Activated CD4-positive, alpha-beta T cell treated with anti-CD3 and anti-CD28 coated beads for 36 hours (primary cell): ENCODE measurements around the gene ARHGAP15. TPM values are rescaled to one million over a fixed set of nuclear protein-coding genes. Genes with fewer than 3 reads are reported as not detected.

Source experiments
- ATAC-seq: fragments of 200-7000 bp; cut with Tn5 transposase; one replicate; pipeline ENCODE4 v1.10.0; 2021; ENCODE audit warnings: mild to moderate bottlenecking, moderate library complexity
- CTCF ChIA-PET: fragments of 350-600 bp; sonication (Branson Sonifier 250); formaldehyde crosslinking; loops from one replicate; lab custom pipeline; 2021; ENCODE audit warnings: antibody characterized with exemption; lab: Charles Lee
- POLR2A ChIA-PET: fragments of 350-600 bp; sonication (Branson Sonifier 250); formaldehyde crosslinking; loops from one replicate; lab custom pipeline; 2021; ENCODE audit warnings: antibody characterized with exemption, inconsistent platforms; lab: Charles Lee
- DNase-seq: peaks from one replicate; pipeline ENCODE4 v3.0.0-alpha.2; 2020
- H3K27ac Mint-ChIP-seq: one replicate; pipeline ENCODE4 v1.8.0; 2021; ENCODE audit warnings: mixed read lengths
- H3K27me3 Mint-ChIP-seq: one replicate; pipeline ENCODE4 v1.8.0; 2021; ENCODE audit warnings: mixed read lengths
- H3K36me3 Mint-ChIP-seq: one replicate; pipeline ENCODE4 v1.8.0; 2021; ENCODE audit warnings: low read depth, mixed read lengths
- H3K4me1 Mint-ChIP-seq: one replicate; pipeline ENCODE4 v1.8.0; 2021; ENCODE audit warnings: mixed read lengths
- H3K4me3 Mint-ChIP-seq: one replicate; pipeline ENCODE4 v1.8.0; 2021; ENCODE audit warnings: mild to moderate bottlenecking, moderate library complexity, mixed read lengths
- H3K9me3 Mint-ChIP-seq: one replicate; pipeline ENCODE4 v1.8.0; 2021; ENCODE audit warnings: low read depth, mixed read lengths
- intact Hi-C, 2 experiments: fragments of 100-400 bp; cut with DNase I in 1 of 2; cut with micrococcal nuclease in 1 of 2; formaldehyde crosslinking; loops; one replicate each; pipeline versions ENCODE4 v1.14.2 to v1.15.1; 2022 to 2024; cut with DNase I, micrococcal nuclease
- total RNA-seq, 2 experiments: library from RNA; stranded (reverse); gene quantifications; one replicate each; pipeline ENCODE4 v1.2.3, GENCODE V29; 2021

Gene ARHGAP15
- total RNA-seq, 2 experiments from 2014 or later = 62.6 to 64.3 TPM

DNA sequence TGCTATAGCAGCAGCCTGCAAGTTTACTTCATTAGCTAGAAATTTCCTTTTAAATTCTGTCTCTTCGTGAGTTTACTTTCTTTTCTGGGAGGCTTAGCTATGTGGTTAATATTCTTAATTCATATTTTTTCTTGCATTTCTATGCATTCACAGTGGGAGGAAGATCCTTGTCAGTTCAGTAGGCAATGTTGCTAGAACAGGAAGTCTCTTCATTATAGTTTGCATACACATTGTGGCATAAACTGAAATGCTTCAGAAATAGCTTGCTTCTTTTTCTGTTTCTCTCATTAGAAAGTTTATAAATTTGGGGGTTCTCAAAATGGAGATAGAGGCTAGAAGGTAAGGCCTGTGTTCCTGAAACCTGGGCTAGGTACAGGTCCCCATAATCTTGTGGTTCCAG, 8.1 kb upstream of the ARHGAP15 start:
- H3K36me3 Mint-ChIP-seq = no peaks in the 10 kb centered on the region
- peak overlapping the region; percentile 35 for H3K4me3 Mint-ChIP-seq
- ChIA-PET POLR2A (no interaction called here), CTCF (interaction anchor here (1.1 to 6.7 kb wide), 7 partner anchors 10 to 163 kb away, joined by 3 to 49 read pairs (median 4); no protein-coding TSS in a partner anchor)
- H3K27me3 Mint-ChIP-seq = no peaks in the 10 kb centered on the region
- H3K27ac Mint-ChIP-seq = no peak overlapping the region
- intact Hi-C loops = loop anchor here in 1 of 2 experiments (10.0 kb wide), 1 partner anchor 1394 kb away; no protein-coding TSS in a partner anchor
- DNase-seq = no peak
- H3K4me1 Mint-ChIP-seq = peaks cover 42% of the 10 kb centered on the region
- ATAC-seq = no peak
- H3K9me3 Mint-ChIP-seq = peaks cover 2% of the 10 kb centered on the region

GRCh38 chr2:143121957-143122356, 7.3 kb upstream of the ARHGAP15 start:
- no peak overlapping the region for H3K4me3 Mint-ChIP-seq
- H3K27me3 Mint-ChIP-seq = no peaks in the 10 kb centered on the region
- DNase-seq (no peak), ATAC-seq (no peak)
- H3K36me3 Mint-ChIP-seq = no peaks in the 10 kb centered on the region
- intact Hi-C loops = loop anchor here in 1 of 2 experiments (10.0 kb wide), 1 partner anchor 1393 kb away; no protein-coding TSS in a partner anchor
- H3K4me1 Mint-ChIP-seq = peaks cover 41% of the 10 kb centered on the region
- ChIA-PET POLR2A (no interaction called here), CTCF (interaction anchor here (6.7 kb wide), 1 partner anchor 10 kb away, joined by 49 read pairs; no protein-coding TSS in a partner anchor)
- no peak overlapping the region for H3K27ac Mint-ChIP-seq
- H3K9me3 Mint-ChIP-seq = peaks cover 2% of the 10 kb centered on the region

DNA sequence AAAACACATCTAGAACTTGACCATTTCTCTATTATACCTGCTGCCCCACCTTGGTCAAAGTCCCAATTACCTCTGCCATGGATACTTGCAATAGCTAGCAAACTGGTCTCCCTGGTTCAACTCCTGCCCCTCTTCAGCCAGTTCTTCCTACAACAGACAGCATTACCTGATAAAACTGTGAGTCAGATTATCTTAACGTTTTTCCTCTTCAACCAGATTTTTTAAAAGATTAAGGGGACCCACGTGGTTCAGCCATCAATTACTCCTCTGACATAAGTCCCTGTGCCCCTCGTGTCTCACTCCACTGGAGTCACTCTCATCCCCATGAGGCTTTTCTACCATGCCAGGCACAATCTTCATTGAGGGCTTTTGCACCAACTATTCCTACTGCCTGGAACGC, 5.3 kb upstream of the ARHGAP15 start:
- DNase-seq (no peak), ATAC-seq (peak; percentile 11)
- no peak overlapping the region for H3K4me3 Mint-ChIP-seq
- no peaks in the 10 kb centered on the region for H3K27me3 Mint-ChIP-seq
- intact Hi-C loops = loop anchor here in 1 of 2 experiments (10.0 kb wide), 1 partner anchor 1391 kb away; no protein-coding TSS in a partner anchor
- ChIA-PET POLR2A (no interaction called here), CTCF (interaction anchor here (0.6 to 6.7 kb wide), 5 partner anchors 12 to 135 kb away, joined by 3 to 49 read pairs (median 3); no protein-coding TSS in a partner anchor)
- peaks cover 32% of the 10 kb centered on the region for H3K4me1 Mint-ChIP-seq
- no peak overlapping the region for H3K27ac Mint-ChIP-seq
- H3K9me3 Mint-ChIP-seq = no peaks in the 10 kb centered on the region
- H3K36me3 Mint-ChIP-seq = no peaks in the 10 kb centered on the region

DNA sequence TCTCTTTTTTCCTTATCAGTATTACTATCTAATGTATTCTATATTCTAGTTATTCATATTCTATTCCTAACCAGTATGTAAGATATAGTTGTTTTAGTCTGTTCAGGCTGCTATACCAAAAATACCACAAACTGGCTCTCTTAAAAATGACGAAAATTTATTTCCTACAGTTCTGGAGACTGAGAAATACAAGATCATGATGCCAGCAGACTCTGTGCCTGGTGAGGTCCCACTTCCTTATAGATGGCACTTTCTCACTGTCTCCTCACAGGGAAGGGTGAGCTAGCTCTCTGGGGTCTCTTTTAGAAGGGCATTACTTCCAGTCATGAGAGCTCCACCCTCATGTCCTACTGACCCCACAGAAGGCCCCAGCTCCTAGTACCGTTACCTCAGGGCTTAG, 4.8 kb upstream of the ARHGAP15 start:
- no peaks in the 10 kb centered on the region for H3K36me3 Mint-ChIP-seq
- POLR2A ChIA-PET = no interaction called here
- no peaks in the 10 kb centered on the region for H3K9me3 Mint-ChIP-seq

DNA sequence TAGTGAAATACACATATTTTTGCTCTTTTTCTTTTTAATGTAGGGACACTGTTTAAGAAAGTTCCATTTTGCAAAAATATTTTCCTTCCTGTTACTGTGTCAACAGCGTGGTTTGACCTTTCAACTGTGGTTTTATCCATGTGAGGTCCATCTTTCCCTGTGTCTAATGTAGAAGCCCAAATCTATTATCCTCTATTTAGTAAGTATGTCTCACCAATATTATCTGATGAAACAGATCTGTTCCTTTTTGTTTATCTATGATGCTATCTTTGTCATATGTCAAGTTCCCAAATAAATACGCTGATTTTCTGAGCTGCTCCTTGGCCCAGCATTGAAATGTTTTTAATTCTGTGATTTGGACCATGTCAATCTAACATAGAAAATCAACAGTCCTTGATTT, 3.5 kb upstream of the ARHGAP15 start:
- H3K36me3 Mint-ChIP-seq = peaks cover 3% of the 10 kb centered on the region
- ChIA-PET POLR2A (interaction anchor here (0.6 kb wide), 1 partner anchor 336 kb away, joined by 3 read pairs; no protein-coding TSS in a partner anchor), CTCF (interaction anchor here (1.2 to 3.6 kb wide), 10 partner anchors 12 to 155 kb away, joined by 3 to 20 read pairs (median 6); no protein-coding TSS in a partner anchor)
- intact Hi-C loops = loop anchor here (5.0 to 10.0 kb wide), 3 partner anchors 1202 to 1392 kb away; no protein-coding TSS in a partner anchor
- DNase-seq (no peak), ATAC-seq (no peak)
- peak overlapping the region; percentile 40 for H3K4me3 Mint-ChIP-seq
- no peaks in the 10 kb centered on the region for H3K9me3 Mint-ChIP-seq
- H3K27ac Mint-ChIP-seq = peak overlapping the region; percentile 87
- no peaks in the 10 kb centered on the region for H3K27me3 Mint-ChIP-seq
- H3K4me1 Mint-ChIP-seq = peaks cover 20% of the 10 kb centered on the region

More for the DNA sequence above, 4.8 kb upstream of the ARHGAP15 start:
- Mint-ChIP-seq H3K27ac (no peak overlapping the region), H3K4me3 (peak overlapping the region; percentile 13), H3K27me3 (no peaks in the 10 kb centered on the region), H3K4me1 (peaks cover 27% of the 10 kb centered on the region)
- ATAC-seq = no peak
- DNase-seq = no peak
- CTCF ChIA-PET = interaction anchor here (0.6 to 6.7 kb wide), 4 partner anchors 13 to 134 kb away, joined by 3 to 49 read pairs (median 4); no protein-coding TSS in a partner anchor
- intact Hi-C loops = loop anchor here in 1 of 2 experiments (10.0 kb wide), 1 partner anchor 1390 kb away; no protein-coding TSS in a partner anchor

DNA sequence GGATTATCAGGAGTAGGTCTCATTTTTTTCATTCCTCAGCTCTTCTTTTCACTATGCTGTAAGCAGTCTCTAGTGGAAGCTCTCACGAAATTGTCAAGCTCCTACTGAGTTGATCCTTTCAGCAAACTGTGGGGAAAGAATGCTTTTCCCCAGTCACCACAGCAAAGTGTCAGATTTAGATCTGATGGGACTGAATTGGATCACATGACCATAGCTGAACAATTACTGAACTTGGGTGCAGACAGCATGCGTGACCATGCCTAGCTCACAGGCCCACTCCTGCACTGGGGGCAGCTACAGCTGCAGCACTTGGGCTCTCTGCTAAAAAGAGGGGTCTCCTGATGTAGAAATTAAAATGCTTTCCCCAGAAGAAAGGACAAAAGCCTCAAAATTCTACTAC, 3.1 kb downstream of the ARHGAP15 start:
- intact Hi-C loops = loop anchor here in 1 of 2 experiments (2.0 kb wide), 1 partner anchor 16 kb away; no protein-coding TSS in a partner anchor
- Mint-ChIP-seq H3K4me1 (peaks cover 57% of the 10 kb centered on the region), H3K27ac (peak overlapping the region; percentile 84), H3K4me3 (peak overlapping the region; percentile 71), H3K36me3 (peaks cover 30% of the 10 kb centered on the region), H3K27me3 (no peaks in the 10 kb centered on the region), H3K9me3 (peaks cover 2% of the 10 kb centered on the region)
- ATAC-seq = peak; percentile 47
- ChIA-PET CTCF (interaction anchor here (0.7 to 5.1 kb wide), 11 partner anchors 10 to 152 kb away, joined by 3 to 32 read pairs (median 4); no protein-coding TSS in a partner anchor), POLR2A (interaction anchor here (0.6 kb wide), 1 partner anchor 558 kb away, joined by 3 read pairs; no protein-coding TSS in a partner anchor)
- DNase-seq = peak; percentile 54

- no peak for DNase-seq
- intact Hi-C loops = loop anchor here in 1 of 2 experiments (2.0 kb wide), 1 partner anchor 15 kb away; no protein-coding TSS in a partner anchor
- Mint-ChIP-seq H3K27me3 (no peaks in the 10 kb centered on the region), H3K4me3 (no peak overlapping the region), H3K36me3 (peaks cover 30% of the 10 kb centered on the region), H3K4me1 (peaks cover 63% of the 10 kb centered on the region), H3K9me3 (peaks cover 2% of the 10 kb centered on the region), H3K27ac (peak overlapping the region; percentile 55)
- ChIA-PET POLR2A (no interaction called here), CTCF (interaction anchor here (1.1 to 1.4 kb wide), 4 partner anchors 9 to 23 kb away, joined by 3 to 5 read pairs (median 4); no protein-coding TSS in a partner anchor)
- ATAC-seq = no peak
These were observed 4.6 kb downstream of the ARHGAP15 start for GRCh38 chr2:143133783-143134182.

GRCh38 chr2:143138292-143138691, 9.1 kb downstream of the ARHGAP15 start:
- no peak overlapping the region for H3K4me3 Mint-ChIP-seq
- H3K27me3 Mint-ChIP-seq = no peaks in the 10 kb centered on the region
- peaks cover 2% of the 10 kb centered on the region for H3K9me3 Mint-ChIP-seq
- ATAC-seq (no peak), DNase-seq (no peak)
- ChIA-PET POLR2A (no interaction called here), CTCF (interaction anchor here (1.0 to 1.5 kb wide), 4 partner anchors 10 to 150 kb away, joined by 3 to 7 read pairs (median 6); partner anchors contain the start of gene ARHGAP15)
- intact Hi-C loops = no loop called here
- peaks cover 88% of the 10 kb centered on the region for H3K4me1 Mint-ChIP-seq
- H3K36me3 Mint-ChIP-seq = peaks cover 31% of the 10 kb centered on the region
- H3K27ac Mint-ChIP-seq = no peak overlapping the region

DNA sequence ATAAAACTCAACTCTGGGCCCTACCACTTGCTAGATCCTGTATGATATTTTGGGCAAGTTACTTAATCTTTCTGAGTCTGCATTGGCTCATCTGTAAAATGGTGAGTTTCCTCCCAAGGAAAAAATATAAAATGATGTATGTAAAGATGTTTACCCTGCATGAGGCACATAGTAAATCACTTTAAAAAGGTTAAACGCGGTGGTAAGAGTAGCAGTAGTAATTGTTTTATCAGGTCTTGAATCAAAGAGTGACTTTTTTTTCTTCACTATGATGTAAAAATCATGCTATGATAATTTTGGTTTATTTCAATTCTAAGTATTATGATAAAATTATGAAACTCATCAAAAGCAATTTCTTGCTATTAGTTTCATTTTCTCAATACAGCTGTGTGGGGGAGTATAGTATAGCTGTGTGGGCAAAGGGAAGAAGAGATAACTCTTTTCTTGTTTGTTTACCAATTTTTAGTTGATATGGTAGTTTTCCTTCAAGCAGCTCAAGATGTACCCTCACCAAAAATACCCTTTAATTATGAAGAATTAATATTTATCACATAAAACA, 10.7 kb downstream of the ARHGAP15 start:
- intact Hi-C loops = no loop called here
- peak overlapping the region; percentile 28 for H3K27ac Mint-ChIP-seq
- peak overlapping the region; percentile 62 for H3K4me3 Mint-ChIP-seq
- H3K9me3 Mint-ChIP-seq = no peaks in the 10 kb centered on the region
- ATAC-seq (peak; percentile 40), DNase-seq (no peak)
- peaks cover 92% of the 10 kb centered on the region for H3K4me1 Mint-ChIP-seq
- ChIA-PET CTCF (interaction anchor here (0.8 to 2.4 kb wide), 4 partner anchors 9 to 119 kb away, joined by 3 to 11 read pairs (median 4); no protein-coding TSS in a partner anchor), POLR2A (interaction anchor here (0.5 kb wide), 1 partner anchor 572 kb away, joined by 3 read pairs; no protein-coding TSS in a partner anchor)
- H3K36me3 Mint-ChIP-seq = peaks cover 27% of the 10 kb centered on the region
- H3K27me3 Mint-ChIP-seq = no peaks in the 10 kb centered on the region

- Mint-ChIP-seq H3K9me3 (no peaks in the 10 kb centered on the region), H3K4me3 (peak overlapping the region; percentile 62), H3K27ac (peak overlapping the region; percentile 28), H3K4me1 (peaks cover 89% of the 10 kb centered on the region), H3K36me3 (peaks cover 18% of the 10 kb centered on the region), H3K27me3 (no peaks in the 10 kb centered on the region)
- ATAC-seq (peak; percentile 63), DNase-seq (peak; percentile 26)
- ChIA-PET CTCF (interaction anchor here (0.6 to 2.4 kb wide), 9 partner anchors 10 to 546 kb away, joined by 3 to 11 read pairs (median 4); no protein-coding TSS in a partner anchor), POLR2A (interaction anchor here (1.0 kb wide), 1 partner anchor 9 kb away, joined by 3 read pairs; no protein-coding TSS in a partner anchor)
- intact Hi-C loops = loop anchor here in 1 of 2 experiments (1.0 kb wide), 1 partner anchor 12 kb away; the partner anchor contains the start of gene ARHGAP15
These were observed 11.8 kb downstream of the ARHGAP15 start for GRCh38 chr2:143140864-143141661.
